ENCODE data around the gene COPG1. TPM values are rescaled to one million over a fixed set of nuclear protein-coding genes. Genes with fewer than 3 reads are reported as not detected.

COPG1 gene
- total and polyA plus RNA-seq, 2 donors (not counting 3 experiments of a cell fraction or from before 2014, with no cell fraction given), result 112 to 202 TPM

DNA sequence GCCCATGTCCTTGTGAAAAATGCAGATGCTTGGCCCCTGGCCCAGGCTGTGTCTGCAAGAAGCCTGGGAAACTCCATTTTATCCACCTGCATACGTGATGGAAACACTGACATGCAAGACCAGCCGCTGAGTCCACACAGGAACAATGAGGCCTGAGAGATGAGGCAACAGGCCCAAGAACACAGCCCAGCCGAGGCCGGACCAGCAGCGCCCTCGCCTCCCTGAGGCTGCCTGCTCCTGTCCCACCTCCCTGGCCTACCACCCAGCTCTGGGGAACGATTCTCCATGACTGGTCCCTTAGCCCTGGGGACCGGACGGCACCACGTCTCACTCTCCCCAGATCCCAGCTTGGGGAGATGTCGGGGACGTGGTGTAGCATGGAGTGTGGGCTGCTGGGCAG, 76.7 kb downstream of the COPG1 start:
- TF ChIP-seq MAX (IDR thresholded peaks at IDR 0.05; ENCODE audit: insufficient read depth, insufficient read length) (no peak), EZH2 (IDR thresholded peaks at IDR 0.05; ENCODE audit: borderline replicate concordance, low read depth, low read length, severe bottlenecking) (no peak), GATA2 (IDR thresholded peaks at IDR 0.05; ENCODE audit: insufficient read depth, insufficient read length, low read depth, low read length) (no peak), FOS (IDR thresholded peaks at IDR 0.05; ENCODE audit: borderline replicate concordance, insufficient read depth, low read length) (no peak), MYC (IDR thresholded peaks at IDR 0.05; ENCODE audit: low read depth, low read length) (no peak), POLR2AphosphoS5 (IDR thresholded peaks at IDR 0.05; ENCODE audit: insufficient read depth, low read depth, low read length) (no peak), JUN (IDR thresholded peaks at IDR 0.05; ENCODE audit: borderline replicate concordance, insufficient read depth, insufficient read length, low read depth) (no peak), POLR2A (IDR thresholded peaks at IDR 0.05; ENCODE audit: low read depth, low read length) (no peak)
- TF ChIP-seq, protein P1, sequence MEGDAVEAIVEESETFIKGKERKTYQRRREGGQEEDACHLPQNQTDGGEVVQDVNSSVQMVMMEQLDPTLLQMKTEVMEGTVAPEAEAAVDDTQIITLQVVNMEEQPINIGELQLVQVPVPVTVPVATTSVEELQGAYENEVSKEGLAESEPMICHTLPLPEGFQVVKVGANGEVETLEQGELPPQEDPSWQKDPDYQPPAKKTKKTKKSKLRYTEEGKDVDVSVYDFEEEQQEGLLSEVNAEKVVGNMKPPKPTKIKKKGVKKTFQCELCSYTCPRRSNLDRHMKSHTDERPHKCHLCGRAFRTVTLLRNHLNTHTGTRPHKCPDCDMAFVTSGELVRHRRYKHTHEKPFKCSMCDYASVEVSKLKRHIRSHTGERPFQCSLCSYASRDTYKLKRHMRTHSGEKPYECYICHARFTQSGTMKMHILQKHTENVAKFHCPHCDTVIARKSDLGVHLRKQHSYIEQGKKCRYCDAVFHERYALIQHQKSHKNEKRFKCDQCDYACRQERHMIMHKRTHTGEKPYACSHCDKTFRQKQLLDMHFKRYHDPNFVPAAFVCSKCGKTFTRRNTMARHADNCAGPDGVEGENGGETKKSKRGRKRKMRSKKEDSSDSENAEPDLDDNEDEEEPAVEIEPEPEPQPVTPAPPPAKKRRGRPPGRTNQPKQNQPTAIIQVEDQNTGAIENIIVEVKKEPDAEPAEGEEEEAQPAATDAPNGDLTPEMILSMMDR (IDR thresholded peaks at IDR 0.05; ENCODE audit: extremely low read depth in 1 of 2, insufficient read depth in 1 of 2, low read depth in 1 of 2, low read length in 2 of 2), result no peak
- H3K4me1 ChIP-seq (ENCODE audit: control insufficient read depth, extremely low read depth, insufficient read depth, low read length), result no peaks in the 10 kb centered on the region
- H3K36me3 ChIP-seq (ENCODE audit: control insufficient read depth in 2 of 2, extremely low read depth in 1 of 2, insufficient read depth in 2 of 2, low read length in 2 of 2), result no peaks in the 10 kb centered on the region
- DNase-seq (ENCODE audit: low read depth, low spot score) (no peak), FAIRE-seq (no peak)
- H4K20me1 ChIP-seq (replicated peaks; ENCODE audit: control insufficient read depth, extremely low read depth, insufficient read depth, low read length), result no peaks in the 10 kb centered on the region
- ChIA-PET CTCF (interaction anchor here (1.0 to 1.3 kb wide), 2 partner anchors 10 to 57 kb away, joined by 3 to 14 read pairs; a partner anchor contains a TSS), POLR2A (interaction anchor here (1.9 kb wide), 1 partner anchor 10 kb away, joined by 11 read pairs; a partner anchor contains a TSS)
- H3K4me3 ChIP-seq (replicated peaks in 1 of 3; ENCODE audit: insufficient read depth in 1 of 3, low read depth in 1 of 3, low read length in 3 of 3), result no peak overlapping the region
- H3K27me3 ChIP-seq (ENCODE audit: control insufficient read depth in 2 of 2, insufficient read depth in 2 of 2, low read length in 2 of 2), result no peaks in the 10 kb centered on the region
- no peaks in the 10 kb centered on the region for H3K9me1 ChIP-seq (replicated peaks; ENCODE audit: control insufficient read depth, extremely low read depth, insufficient read depth, low read length)
- dilution Hi-C loops (cut with MboI; ENCODE audit: extremely low pct_ligation_motif_present, low sequenced_read_pairs), result no loop called here
- no peak overlapping the region for H3K4me2 ChIP-seq (ENCODE audit: insufficient read depth, low read length)
- H3K79me2 ChIP-seq (ENCODE audit: control insufficient read depth, insufficient read depth, low read length), result no peaks in the 10 kb centered on the region
- H3K27ac ChIP-seq (ENCODE audit: insufficient read depth, low read depth, low read length), result no peak overlapping the region
- no peak overlapping the region for H3K9ac ChIP-seq (replicated peaks; ENCODE audit: extremely low read depth, insufficient read depth, low read length)
- intact Hi-C loops (cut with micrococcal nuclease), result no loop called here
- no TSS peak for BruUV-seq (replicated peaks)
- no peak overlapping the region for H2AFZ ChIP-seq (ENCODE audit: low read depth, low read length)
- H3K9me3 ChIP-seq (replicated peaks; ENCODE audit: control insufficient read depth, insufficient read depth, low read length), result no peaks in the 10 kb centered on the region
